Activated CD4-positive, alpha-beta memory T cell treated with anti-CD3 and anti-CD28 coated beads, Interleukin-2, amount 10 ng/mL, durations not matched to agents 7 days and 5 days (primary cell): ENCODE data around the gene FALEC. TPM values are rescaled to one million over a fixed set of nuclear protein-coding genes. Genes with fewer than 3 reads are reported as not detected.
"Not testable (repeated sequence)": the region's sequence is repeated elsewhere in the genome, so short reads cannot be mapped to it uniquely, and the experiment has no call there.

Source experiments
- CTCF ChIA-PET: fragments of 350-600 bp; sonication (Branson Sonifier 250); formaldehyde crosslinking; loops from one replicate; lab custom pipeline; 2021; ENCODE audit warnings: antibody characterized with exemption, inconsistent platforms; lab: Charles Lee
- POLR2A ChIA-PET: fragments of 350-600 bp; sonication (Branson Sonifier 250); formaldehyde crosslinking; loops from one replicate; lab custom pipeline; 2021; ENCODE audit warnings: antibody characterized with exemption; lab: Charles Lee
- DNase-seq: peaks from one replicate; pipeline ENCODE4 v3.0.0-alpha.2; 2020
- H3K27ac Mint-ChIP-seq: one replicate; pipeline ENCODE4 v1.8.0; 2021; ENCODE audit warnings: mild to moderate bottlenecking, mixed read lengths
- H3K27me3 Mint-ChIP-seq: one replicate; pipeline ENCODE4 v1.8.0; 2021; ENCODE audit warnings: mixed read lengths
- H3K36me3 Mint-ChIP-seq: one replicate; pipeline ENCODE4 v1.8.0; 2021; ENCODE audit warnings: low read depth, mixed read lengths
- H3K4me1 Mint-ChIP-seq: one replicate; pipeline ENCODE4 v1.8.0; 2021; ENCODE audit warnings: mixed read lengths
- H3K4me3 Mint-ChIP-seq: one replicate; pipeline ENCODE4 v1.8.0; 2021; ENCODE audit warnings: mild to moderate bottlenecking, mixed read lengths
- H3K9me3 Mint-ChIP-seq: one replicate; pipeline ENCODE4 v1.8.0; 2021; ENCODE audit warnings: mixed read lengths
- total RNA-seq, 2 experiments: library from RNA; stranded (reverse); gene quantifications; one replicate each; pipeline ENCODE4 v1.2.3, GENCODE V29; 2021

Gene FALEC
- total RNA-seq, 2 experiments from 2014 or later = not detected

DNA sequence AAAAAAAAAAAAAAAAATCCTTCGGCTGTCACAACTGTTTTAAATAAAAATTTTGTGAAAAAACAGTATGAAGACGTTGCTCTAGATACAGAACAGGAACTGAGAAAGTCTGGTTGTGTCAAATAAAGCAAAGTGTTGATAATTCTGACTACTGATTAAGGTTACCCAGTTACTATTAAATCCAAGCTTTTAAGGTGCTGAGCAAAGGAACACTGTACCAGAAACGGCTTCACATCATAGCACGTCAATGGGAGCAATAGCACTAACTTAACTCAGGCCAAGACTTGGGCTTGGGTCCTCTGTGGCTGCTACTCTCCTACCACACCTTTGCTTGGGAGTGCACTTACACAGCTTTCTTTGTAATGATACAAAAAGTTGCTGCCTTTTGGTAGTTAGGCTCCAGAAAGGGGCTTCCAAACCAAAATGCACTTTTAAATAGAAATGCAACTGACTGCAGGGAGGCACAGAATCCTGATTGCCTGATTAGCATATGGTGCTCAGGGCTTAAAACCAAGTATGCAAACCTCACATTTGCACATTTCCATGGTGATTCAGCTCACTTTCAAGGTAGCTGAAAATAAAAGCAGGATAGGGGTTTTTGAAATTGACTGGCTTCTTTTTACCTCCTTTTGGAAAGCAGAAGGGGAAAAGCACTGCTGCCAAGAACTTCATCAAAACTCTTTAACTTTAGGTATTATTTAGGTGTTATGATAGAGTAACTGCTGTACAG is 57.5 kb downstream of the FALEC start:
- H3K36me3 Mint-ChIP-seq = peaks cover 90% of the 10 kb centered on the region
- H3K27me3 Mint-ChIP-seq = no peaks in the 10 kb centered on the region
- ChIA-PET CTCF (interaction anchor here (0.7 to 13.3 kb wide), 2 partner anchors 9 to 77 kb away, joined by 3 to 282 read pairs; no protein-coding TSS in a partner anchor), POLR2A (interaction anchor here (0.8 to 21.2 kb wide), 7 partner anchors 9 to 485 kb away, joined by 3 to 1377 read pairs (median 4); partner anchors contain the start of genes ENSA and TARS2)
- H3K9me3 Mint-ChIP-seq = no peaks in the 10 kb centered on the region
- peak overlapping the region; percentile 78 for H3K4me3 Mint-ChIP-seq
- H3K4me1 Mint-ChIP-seq = peaks cover 66% of the 10 kb centered on the region
- DNase-seq = no peak
- H3K27ac Mint-ChIP-seq = peak overlapping the region; percentile 99

DNA sequence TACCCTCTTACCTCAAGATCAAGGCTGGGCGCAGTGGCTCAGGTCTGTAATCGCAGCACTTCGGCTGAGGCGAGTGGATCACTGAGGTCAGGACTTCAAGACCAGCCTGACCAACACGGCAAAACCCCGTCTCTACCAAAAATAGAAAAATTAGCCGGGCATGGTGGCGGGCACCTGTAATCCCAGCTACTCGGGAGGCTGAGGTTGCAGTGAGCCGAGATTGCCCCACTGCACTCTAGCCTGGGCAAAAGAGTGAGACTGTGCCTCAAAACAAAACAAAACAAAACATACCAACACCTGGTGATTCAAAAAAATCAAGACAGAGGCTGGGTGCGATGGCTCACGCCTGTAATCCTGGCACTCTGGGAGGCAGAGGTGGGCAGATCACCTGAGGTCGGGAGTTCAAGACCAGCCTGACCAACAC is 58.1 kb downstream of the FALEC start:
- H3K27me3 Mint-ChIP-seq, DNase-seq, H3K9me3 Mint-ChIP-seq: not testable (repeated sequence)
- ChIA-PET CTCF (interaction anchor here (13.3 kb wide), 1 partner anchor 10 kb away, joined by 282 read pairs; no protein-coding TSS in a partner anchor), POLR2A (interaction anchor here (1.0 to 21.2 kb wide), 7 partner anchors 10 to 485 kb away, joined by 3 to 1377 read pairs (median 114); partner anchors contain the start of genes ENSA and TARS2)
- Mint-ChIP-seq H3K4me3 (peak overlapping the region; percentile 78), H3K36me3 (peaks cover 94% of the 10 kb centered on the region), H3K27ac (peak overlapping the region; percentile 99), H3K4me1 (peaks cover 61% of the 10 kb centered on the region)

GRCh38 chr1:150574260-150575071 is 58.9 kb downstream of the FALEC start:
- Mint-ChIP-seq H3K27ac (peak overlapping the region; percentile 99), H3K4me1 (peaks cover 54% of the 10 kb centered on the region)
- DNase-seq = no peak

DNA sequence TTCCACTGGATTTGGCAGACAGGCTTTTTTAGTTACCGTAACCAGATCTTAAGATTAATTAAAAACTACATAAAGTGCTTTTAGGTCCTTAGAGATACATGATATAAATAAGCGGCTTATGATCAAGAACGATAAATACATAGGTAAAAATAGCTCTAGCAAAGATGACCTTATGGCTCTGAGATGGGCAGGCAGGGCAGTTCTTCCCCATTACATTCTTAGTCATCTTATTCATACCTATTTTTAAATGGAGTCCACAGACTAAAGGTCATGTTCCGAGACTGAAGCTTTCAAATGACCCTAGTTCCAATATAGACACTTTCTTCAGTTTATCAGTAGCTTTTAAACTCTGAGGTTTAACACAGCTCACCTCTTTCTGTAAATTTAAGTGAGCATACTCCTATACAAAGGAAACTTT is 59.5 kb downstream of the FALEC start:
- no peak for DNase-seq
- ChIA-PET POLR2A (interaction anchor here (1.2 to 21.2 kb wide), 5 partner anchors 11 to 688 kb away, joined by 3 to 1377 read pairs (median 114); partner anchors contain the start of gene ENSA), CTCF (interaction anchor here (0.8 to 13.3 kb wide), 3 partner anchors 11 to 46 kb away, joined by 4 to 282 read pairs (median 48); no protein-coding TSS in a partner anchor)
- H3K27me3 Mint-ChIP-seq = no peaks in the 10 kb centered on the region
- H3K4me1 Mint-ChIP-seq = peaks cover 50% of the 10 kb centered on the region
- H3K36me3 Mint-ChIP-seq = peaks cover 89% of the 10 kb centered on the region
- peak overlapping the region; percentile 99 for H3K27ac Mint-ChIP-seq
- no peaks in the 10 kb centered on the region for H3K9me3 Mint-ChIP-seq
- peak overlapping the region; percentile 98 for H3K4me3 Mint-ChIP-seq

More at GRCh38 chr1:150574260-150575071, 58.9 kb downstream of the FALEC start:
- POLR2A ChIA-PET = interaction anchor here (3.2 to 21.2 kb wide), 4 partner anchors 11 to 688 kb away, joined by 9 to 1377 read pairs (median 182); partner anchors contain the start of gene ENSA
- Mint-ChIP-seq H3K4me3 (peak overlapping the region; percentile 98), H3K9me3 (no peaks in the 10 kb centered on the region), H3K36me3 (peaks cover 95% of the 10 kb centered on the region), H3K27me3 (no peaks in the 10 kb centered on the region)
- CTCF ChIA-PET = interaction anchor here (0.8 to 13.3 kb wide), 3 partner anchors 10 to 47 kb away, joined by 4 to 282 read pairs (median 48); no protein-coding TSS in a partner anchor

DNA sequence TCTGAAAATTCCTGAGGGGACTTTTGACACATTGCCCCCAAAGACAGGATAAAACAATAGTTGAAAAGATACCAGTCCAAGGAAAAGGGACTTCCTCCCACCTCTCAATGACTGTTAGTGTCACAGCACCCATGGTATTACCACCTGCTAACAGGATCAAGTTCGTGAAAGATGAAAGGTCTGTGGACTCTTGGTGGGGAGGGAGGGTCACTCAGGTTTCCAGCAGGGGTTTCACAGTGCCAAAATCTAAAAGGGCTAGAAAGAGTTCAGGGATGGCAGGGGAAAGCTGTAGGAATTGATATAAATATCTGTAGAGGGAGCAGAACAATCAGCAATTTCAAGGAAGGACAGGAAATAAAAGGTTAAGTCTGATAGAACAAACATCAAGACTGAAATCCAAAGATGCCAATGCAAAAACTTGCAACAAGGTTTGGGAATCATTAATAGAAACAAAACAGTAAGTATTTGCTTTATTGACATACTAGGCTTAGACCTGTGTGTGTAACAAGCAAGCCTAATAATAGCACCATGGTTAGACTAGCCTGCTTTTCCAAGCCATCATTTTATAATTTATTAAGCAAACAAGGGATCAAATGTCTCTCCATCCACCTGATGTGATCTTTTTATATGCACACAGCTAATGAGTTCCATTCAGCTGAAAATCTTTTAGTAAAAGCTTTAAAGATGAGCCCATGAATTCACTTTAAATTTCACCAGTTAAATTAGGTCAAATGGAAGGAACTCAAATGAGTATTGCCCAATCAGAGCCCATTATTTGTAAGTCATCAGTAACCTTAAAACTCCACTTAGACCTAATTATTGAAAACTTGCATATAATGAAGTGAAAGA is 60.2 kb downstream of the FALEC start:
- no peak for DNase-seq
- H3K9me3 Mint-ChIP-seq = no peaks in the 10 kb centered on the region
- H3K27ac Mint-ChIP-seq = peak overlapping the region; percentile 99
- H3K4me1 Mint-ChIP-seq = peaks cover 50% of the 10 kb centered on the region
- ChIA-PET POLR2A (interaction anchor here (1.2 to 21.2 kb wide), 6 partner anchors 12 to 689 kb away, joined by 3 to 1377 read pairs (median 62); partner anchors contain the start of genes ENSA and RPRD2), CTCF (interaction anchor here (0.8 to 13.3 kb wide), 4 partner anchors 12 to 52 kb away, joined by 3 to 282 read pairs (median 26); no protein-coding TSS in a partner anchor)
- peaks cover 87% of the 10 kb centered on the region for H3K36me3 Mint-ChIP-seq
- H3K27me3 Mint-ChIP-seq = no peaks in the 10 kb centered on the region
- H3K4me3 Mint-ChIP-seq = peak overlapping the region; percentile 98

- Mint-ChIP-seq H3K9me3 (no peaks in the 10 kb centered on the region), H3K4me3 (peak overlapping the region; percentile 98), H3K27me3 (no peaks in the 10 kb centered on the region), H3K27ac (peak overlapping the region; percentile 99), H3K36me3 (peaks cover 81% of the 10 kb centered on the region), H3K4me1 (peaks cover 48% of the 10 kb centered on the region)
- CTCF ChIA-PET = interaction anchor here (0.7 to 13.3 kb wide), 5 partner anchors 12 to 53 kb away, joined by 3 to 282 read pairs (median 3); partner anchors contain the start of gene ENSA
- POLR2A ChIA-PET = interaction anchor here (0.9 to 21.2 kb wide), 10 partner anchors 9 to 689 kb away, joined by 3 to 1377 read pairs (median 8); partner anchors contain the start of genes CERS2, ENSA, PLEKHO1 and RPRD2
- no peak for DNase-seq
These were observed 60.8 kb downstream of the FALEC start for GRCh38 chr1:150576367-150576711.

GRCh38 chr1:150576794-150577556 is 61.4 kb downstream of the FALEC start:
- POLR2A ChIA-PET = interaction anchor here (0.9 to 21.2 kb wide), 11 partner anchors 9 to 690 kb away, joined by 3 to 1377 read pairs (median 7); partner anchors contain the start of genes CERS2, ENSA, PLEKHO1 and RPRD2
- Mint-ChIP-seq H3K9me3 (no peaks in the 10 kb centered on the region), H3K36me3 (peaks cover 77% of the 10 kb centered on the region), H3K4me3 (peak overlapping the region; percentile 98), H3K4me1 (peaks cover 43% of the 10 kb centered on the region), H3K27me3 (no peaks in the 10 kb centered on the region), H3K27ac (peak overlapping the region; percentile 95)
- CTCF ChIA-PET = interaction anchor here (0.7 to 13.3 kb wide), 5 partner anchors 13 to 53 kb away, joined by 3 to 282 read pairs (median 3); partner anchors contain the start of gene ENSA
- DNase-seq = no peak

- Mint-ChIP-seq H3K4me1 (peaks cover 39% of the 10 kb centered on the region), H3K36me3 (peaks cover 69% of the 10 kb centered on the region), H3K27ac (peak overlapping the region; percentile 95), H3K9me3 (no peaks in the 10 kb centered on the region), H3K4me3 (peak overlapping the region; percentile 98), H3K27me3 (no peaks in the 10 kb centered on the region)
- DNase-seq = no peak
- CTCF ChIA-PET = interaction anchor here (1.9 to 13.3 kb wide), 3 partner anchors 14 to 44 kb away, joined by 7 to 282 read pairs (median 48); no protein-coding TSS in a partner anchor
- POLR2A ChIA-PET = interaction anchor here (1.1 to 21.2 kb wide), 7 partner anchors 14 to 397 kb away, joined by 4 to 1377 read pairs (median 8); partner anchors contain the start of genes CERS2, ENSA and RPRD2
These were observed 62.2 kb downstream of the FALEC start for GRCh38 chr1:150577557-150578271.

DNA sequence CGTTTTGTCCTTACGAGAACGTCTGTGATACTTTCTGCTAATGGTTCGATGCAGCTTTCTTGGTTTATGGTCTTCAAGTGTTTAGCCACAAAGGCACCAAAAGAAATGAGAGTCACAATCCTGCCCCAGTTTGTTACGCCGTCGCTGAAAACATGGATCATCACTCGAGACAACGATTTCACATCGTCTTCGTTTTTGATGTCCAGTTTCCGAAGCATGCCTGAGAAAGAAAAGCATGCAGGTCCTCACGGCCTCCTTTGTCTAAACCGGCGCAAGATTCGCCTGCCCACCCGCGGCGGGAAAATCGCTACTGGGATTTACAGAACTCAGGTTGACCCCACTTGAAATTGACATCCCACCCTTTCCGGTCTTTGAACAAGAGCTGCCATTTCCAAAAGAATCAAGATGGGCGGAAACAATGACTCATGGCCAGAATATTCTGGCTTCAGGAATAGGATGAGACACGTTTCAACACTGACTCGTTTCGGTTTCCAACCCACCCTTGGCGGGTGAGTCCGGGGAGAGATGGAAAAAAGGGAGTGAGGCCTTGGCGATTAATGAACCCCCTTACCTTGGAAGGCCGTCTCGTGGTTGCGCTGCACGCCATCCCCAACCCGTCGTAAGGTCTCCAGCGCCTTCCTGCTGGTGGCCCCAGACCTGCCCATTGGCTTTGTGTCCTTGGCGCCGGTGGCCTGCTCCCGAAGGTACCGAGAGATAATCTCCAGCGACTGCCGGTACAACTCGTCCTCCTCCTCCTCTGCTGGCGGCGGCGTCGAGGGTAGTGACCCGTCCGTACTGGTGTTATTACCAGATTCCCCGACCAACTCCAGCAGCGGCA is 62.9 kb downstream of the FALEC start:
- peaks cover 32% of the 10 kb centered on the region for H3K4me1 Mint-ChIP-seq
- ChIA-PET POLR2A (interaction anchor here (1.1 to 21.2 kb wide), 15 partner anchors 11 to 735 kb away, joined by 3 to 1377 read pairs (median 13); partner anchors contain the start of genes CTSS, ENSA, GOLPH3L and RPRD2), CTCF (interaction anchor here (1.4 to 13.3 kb wide), 4 partner anchors 8 to 43 kb away, joined by 6 to 282 read pairs (median 28); no protein-coding TSS in a partner anchor)
- peak overlapping the region; percentile 95 for H3K27ac Mint-ChIP-seq
- no peaks in the 10 kb centered on the region for H3K9me3 Mint-ChIP-seq
- H3K27me3 Mint-ChIP-seq = no peaks in the 10 kb centered on the region
- peaks cover 62% of the 10 kb centered on the region for H3K36me3 Mint-ChIP-seq
- H3K4me3 Mint-ChIP-seq = peak overlapping the region; percentile 98
- DNase-seq = peak; percentile 53
